ENCODE data around the gene KCNK13.

Gene KCNK13

GRCh38 chr14:90137807-90138206, 76.0 kb downstream of the KCNK13 start:
- DNase-seq, result no peak

DNA sequence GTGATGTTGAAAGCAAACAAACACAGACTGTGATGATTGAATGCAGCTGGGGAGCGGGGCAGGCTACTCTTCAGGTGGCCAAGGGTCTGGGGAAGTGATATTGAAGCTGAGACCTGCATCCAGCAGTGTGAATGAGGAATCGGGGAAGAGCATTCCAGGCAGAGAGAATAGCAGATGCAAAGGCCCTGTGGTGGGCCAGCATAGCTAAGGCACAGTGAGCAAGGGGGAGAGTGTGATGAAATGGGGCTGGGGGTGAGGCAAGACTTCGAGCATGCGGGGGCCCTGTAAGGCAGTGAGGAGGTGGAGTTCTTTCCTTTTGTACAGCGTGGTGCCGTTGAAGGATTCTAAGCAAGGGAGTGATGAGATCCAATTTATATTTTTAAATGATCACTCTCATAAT, 77.4 kb downstream of the KCNK13 start:
- DNase-seq, result no peak

GRCh38 chr14:90140298-90140955, 78.6 kb downstream of the KCNK13 start:
- no peak for DNase-seq

GRCh38 chr14:90140956-90141316, 79.1 kb downstream of the KCNK13 start:
- DNase-seq, result no peak

GRCh38 chr14:90153429-90153828, 91.6 kb downstream of the KCNK13 start:
- DNase-seq, result no peak

- DNase-seq, result no peak
Measured at GRCh38 chr14:90154110-90154509, 92.3 kb downstream of the KCNK13 start.

GRCh38 chr14:90159146-90159545, 97.4 kb downstream of the KCNK13 start:
- DNase-seq, result no peak

- no peak for DNase-seq
Measured at GRCh38 chr14:90159688-90160087, 97.9 kb downstream of the KCNK13 start.

GRCh38 chr14:90161129-90161528, 99.3 kb downstream of the KCNK13 start:
- no peak for DNase-seq

DNA sequence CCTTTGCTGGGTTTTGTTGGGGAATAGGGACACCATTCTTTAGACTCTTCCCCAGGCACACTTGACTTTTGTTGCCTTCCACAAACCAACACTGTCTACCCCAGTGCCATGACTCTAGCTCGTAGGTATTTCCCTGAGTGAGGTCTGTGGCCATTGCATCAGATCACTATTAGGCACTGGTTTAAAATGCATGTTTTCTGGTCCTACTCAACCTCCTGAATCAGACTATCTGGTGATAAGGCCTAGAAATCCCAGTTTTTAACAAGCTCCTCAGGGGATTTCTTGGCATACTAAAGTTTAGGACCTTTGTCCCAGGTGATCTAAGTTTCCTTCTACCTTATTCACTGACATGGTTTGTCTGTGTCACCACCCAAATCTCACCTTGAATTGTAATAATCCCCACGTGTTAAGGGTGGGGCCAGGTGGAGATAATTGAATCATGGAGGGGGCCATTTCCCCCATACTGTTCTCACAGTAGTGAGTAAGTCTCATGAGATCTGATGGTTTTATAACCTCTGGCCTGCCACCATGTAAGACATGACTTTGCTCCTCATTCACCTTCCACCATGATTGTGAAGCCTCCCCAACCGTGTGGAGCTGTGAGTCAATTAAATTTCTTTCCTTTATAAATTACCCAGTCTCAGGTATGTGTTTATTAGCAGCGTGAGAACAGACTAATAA, 106.8 kb downstream of the KCNK13 start:
- no peak for DNase-seq

DNA sequence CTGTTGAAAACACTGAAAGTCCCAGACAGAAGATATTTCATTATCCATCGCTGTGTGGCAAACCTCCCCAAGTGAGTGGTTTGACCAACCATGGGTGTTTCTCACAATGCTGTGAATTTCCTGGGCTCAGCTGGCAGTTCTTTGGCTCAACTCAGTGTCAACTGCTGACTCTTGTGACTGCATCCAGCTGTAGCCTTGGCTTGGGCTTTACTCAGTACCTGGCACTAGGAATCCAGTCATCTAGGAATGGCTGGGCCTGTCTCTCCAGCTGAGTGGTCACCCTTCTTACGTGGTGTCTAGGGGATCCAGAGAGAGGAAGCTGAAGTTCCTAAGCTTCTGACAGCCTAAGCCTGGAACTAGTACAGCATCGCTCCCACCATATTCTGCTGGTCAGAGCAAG, 113.8 kb downstream of the KCNK13 start:
- no peak for DNase-seq

- DNase-seq, result no peak
Measured at GRCh38 chr14:90177539-90178189, 115.9 kb downstream of the KCNK13 start.

DNA sequence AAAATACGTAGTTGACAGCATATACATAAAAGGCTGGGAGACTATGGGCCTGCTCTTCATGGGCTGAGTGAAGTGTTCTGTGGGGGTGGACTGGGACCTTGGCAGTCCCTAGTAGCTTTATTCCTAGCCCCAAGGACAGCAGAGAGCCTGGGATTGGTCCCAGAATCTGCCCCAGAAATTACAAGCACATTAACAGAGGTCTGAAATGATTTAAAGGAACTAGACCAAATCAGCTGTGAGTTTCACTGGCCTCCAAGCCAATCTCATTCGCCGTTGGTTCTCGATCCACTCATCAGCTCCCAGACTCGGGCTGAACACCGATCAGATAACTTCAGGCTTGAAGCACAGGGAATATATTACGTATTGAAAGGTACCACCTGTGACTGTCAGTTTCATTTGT, 117.6 kb downstream of the KCNK13 start:
- DNase-seq, result no peak

GRCh38 chr14:90179809-90180779, 118.3 kb downstream of the KCNK13 start:
- DNase-seq, result no peak

DNA sequence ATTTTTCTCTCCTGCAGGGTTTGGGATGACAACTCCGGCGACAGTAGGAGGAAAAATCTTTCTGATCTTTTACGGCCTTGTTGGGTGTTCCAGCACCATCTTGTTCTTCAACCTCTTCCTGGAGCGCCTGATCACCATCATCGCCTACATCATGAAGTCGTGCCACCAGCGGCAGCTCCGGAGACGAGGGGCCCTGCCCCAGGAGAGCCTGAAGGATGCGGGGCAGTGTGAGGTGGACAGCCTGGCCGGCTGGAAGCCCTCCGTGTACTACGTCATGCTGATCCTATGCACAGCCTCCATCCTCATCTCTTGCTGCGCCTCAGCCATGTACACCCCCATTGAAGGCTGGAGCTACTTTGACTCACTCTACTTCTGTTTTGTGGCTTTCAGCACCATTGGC, 122.3 kb downstream of the KCNK13 start:
- DNase-seq, result no peak

DNA sequence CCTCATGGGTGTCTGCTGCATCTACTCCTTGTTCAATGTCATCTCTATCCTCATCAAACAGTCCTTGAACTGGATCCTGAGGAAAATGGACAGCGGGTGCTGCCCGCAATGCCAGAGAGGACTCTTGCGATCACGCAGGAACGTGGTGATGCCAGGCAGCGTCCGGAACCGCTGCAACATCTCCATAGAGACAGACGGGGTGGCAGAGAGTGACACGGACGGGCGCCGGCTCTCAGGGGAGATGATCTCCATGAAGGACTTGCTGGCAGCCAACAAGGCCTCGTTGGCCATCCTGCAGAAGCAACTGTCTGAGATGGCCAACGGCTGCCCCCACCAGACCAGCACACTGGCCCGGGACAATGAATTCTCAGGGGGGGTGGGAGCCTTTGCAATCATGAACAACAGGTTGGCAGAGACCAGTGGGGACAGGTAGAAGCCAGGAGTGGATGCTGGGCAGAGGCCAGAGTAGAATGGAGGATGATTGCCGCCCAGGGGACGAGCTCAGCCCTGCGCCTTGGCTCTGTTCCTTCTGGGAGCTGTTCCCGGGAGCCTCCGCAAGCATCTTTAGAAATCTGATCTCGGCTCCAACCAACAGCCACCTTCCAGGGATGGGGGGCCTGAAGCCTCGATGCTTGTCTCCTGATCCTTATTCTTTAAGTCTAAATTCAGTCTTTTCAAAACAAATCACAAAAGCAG, 122.9 kb downstream of the KCNK13 start:
- no peak for DNase-seq

DNA sequence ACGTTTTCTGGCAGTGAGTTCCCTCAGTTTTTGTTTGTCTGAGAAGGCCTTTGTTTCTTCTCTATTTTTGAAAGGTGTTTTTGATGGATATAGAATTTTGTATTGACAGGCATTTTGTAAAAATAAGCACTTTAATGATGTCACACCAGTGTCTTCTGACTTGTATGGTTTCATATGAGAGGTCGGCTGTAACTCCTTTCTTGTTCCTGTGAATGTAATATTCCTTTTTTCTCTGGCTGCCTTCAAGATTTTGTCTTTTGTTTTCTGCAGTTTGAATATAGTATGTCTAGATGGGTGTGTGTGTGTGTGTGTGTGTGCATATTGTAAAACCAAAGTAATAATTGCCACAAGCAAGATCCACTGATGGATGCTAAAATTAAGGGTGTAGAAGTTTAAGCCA, 126.8 kb downstream of the KCNK13 start:
- DNase-seq, result no peak

DNA sequence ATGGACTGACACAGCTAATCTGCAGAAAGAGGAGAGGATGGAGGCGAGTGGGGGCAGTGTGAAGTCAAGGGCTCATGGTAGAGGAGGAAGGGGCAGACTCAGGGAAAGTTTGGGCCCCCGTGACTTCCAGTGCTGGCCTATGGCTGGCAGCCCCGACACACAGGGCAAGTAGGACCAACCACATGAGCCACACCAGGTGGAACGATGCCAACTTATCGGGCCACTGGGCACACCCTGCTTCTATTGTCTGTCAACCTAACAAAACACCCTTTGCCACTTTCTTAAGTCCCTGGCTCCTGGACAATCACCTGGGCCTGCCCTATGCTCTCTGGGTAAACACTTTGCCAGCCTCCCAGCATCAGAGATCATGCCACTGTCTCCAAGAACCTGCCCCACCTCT, 129.4 kb downstream of the KCNK13 start:
- DNase-seq, result no peak

- DNase-seq, result no peak
Measured at GRCh38 chr14:90191585-90191984, 129.8 kb downstream of the KCNK13 start.

DNA sequence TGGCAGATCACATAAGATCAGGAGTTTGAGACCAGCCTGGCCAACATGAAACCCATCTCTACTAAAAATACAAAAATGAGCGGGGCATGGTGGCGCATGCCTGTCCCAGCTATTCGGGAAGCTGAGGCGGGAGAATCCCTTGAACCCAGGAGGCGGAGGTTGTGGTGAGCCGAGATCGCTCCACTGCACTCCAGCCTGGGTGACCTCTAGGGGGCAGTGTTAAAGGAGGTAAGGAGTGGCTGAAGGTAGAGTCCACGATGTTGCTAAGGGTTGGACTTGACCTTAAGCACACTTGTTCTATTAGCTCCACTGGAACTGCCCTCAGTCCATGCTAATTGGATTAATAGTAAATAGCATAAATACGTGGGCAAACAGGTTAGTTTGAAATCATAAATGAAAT, 132.1 kb downstream of the KCNK13 start:
- DNase-seq, result peak; percentile 8

DNA sequence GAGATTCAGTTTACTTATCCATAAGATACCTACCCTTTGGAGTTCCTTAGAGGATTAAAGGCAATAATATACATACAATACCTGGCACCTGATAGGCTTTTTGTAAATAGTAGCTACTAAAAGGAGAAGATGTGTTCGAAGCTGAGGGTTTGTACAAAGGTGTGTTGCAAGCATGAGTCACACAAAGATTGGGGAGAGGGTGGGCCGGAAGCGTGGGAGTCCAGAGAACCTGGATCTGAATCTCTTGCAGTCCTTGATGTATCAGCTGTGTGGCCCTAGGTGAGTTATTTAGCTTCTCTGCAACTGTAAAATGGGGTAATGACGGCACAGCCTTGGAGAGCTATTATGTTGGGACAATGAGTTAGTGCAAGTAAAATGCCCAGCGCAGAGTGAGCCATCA, 132.9 kb downstream of the KCNK13 start:
- DNase-seq, result no peak

DNA sequence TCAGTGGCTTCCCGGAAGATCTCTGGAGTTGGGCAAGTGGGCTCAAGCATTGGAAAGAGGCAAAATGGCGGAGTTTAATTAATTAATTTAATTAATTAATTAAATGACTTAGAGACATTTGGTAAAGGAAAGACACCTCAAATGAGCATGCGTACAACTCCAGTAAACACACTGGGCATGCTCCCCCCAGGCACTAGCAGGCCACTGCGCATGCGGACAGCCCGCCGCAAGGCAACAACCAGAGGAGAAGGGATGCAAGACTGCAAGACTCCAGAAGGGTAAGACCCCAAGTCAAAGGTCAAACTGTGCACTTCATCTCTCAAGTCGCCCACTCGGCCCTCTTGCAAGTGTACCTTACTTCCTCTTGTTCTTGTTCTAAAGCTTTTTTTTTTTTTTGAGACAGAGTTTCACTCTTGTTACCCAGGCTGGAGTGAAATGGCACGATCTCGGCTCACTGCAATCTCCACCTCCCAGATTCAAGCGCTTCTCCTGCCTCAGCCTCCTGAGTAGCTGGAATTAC, 136.8 kb downstream of the KCNK13 start:
- DNase-seq, result no peak
